Stimulated activated CD8-positive, alpha-beta memory T cell treated with anti-CD3 and anti-CD28 coated beads, Interleukin-15, amount 100 ng/mL, for 1 hour (primary cell): ENCODE results near the gene LASP1.
"Not testable (repeated sequence)": the region's sequence is repeated elsewhere in the genome, so short reads cannot be mapped to it uniquely, and the experiment has no call there.

Source experiments
- DNase-seq: peaks from one replicate; pipeline ENCODE4 v3.0.0-alpha.2; 2020; ENCODE audit warnings: low read depth

Gene LASP1

GRCh38 chr17:38930782-38931181 is 60.9 kb downstream of the LASP1 start:
- DNase-seq = not testable (repeated sequence)

GRCh38 chr17:38933962-38934361 is 64.1 kb downstream of the LASP1 start:
- DNase-seq = not testable (repeated sequence)

- no peak for DNase-seq
Measured at GRCh38 chr17:38939987-38940386, 70.1 kb downstream of the LASP1 start.

- DNase-seq = no peak
Measured at GRCh38 chr17:38940404-38940803, 70.5 kb downstream of the LASP1 start.

GRCh38 chr17:38942696-38943334 is 73.0 kb downstream of the LASP1 start:
- no peak for DNase-seq

- DNase-seq = no peak
Measured at GRCh38 chr17:38943607-38944006, 73.7 kb downstream of the LASP1 start.

GRCh38 chr17:38947189-38947588 is 77.3 kb downstream of the LASP1 start:
- no peak for DNase-seq

GRCh38 chr17:38953800-38954199 is 83.9 kb downstream of the LASP1 start:
- not testable (repeated sequence) for DNase-seq

- DNase-seq = no peak
Measured at GRCh38 chr17:38958326-38958725, 88.5 kb downstream of the LASP1 start.

- no peak for DNase-seq
Measured at GRCh38 chr17:38958756-38959155, 88.9 kb downstream of the LASP1 start.

GRCh38 chr17:38959508-38959907 is 89.7 kb downstream of the LASP1 start:
- no peak for DNase-seq

GRCh38 chr17:38960402-38960801 is 90.5 kb downstream of the LASP1 start:
- no peak for DNase-seq

- no peak for DNase-seq
Measured at GRCh38 chr17:38961413-38961812, 91.6 kb downstream of the LASP1 start.

GRCh38 chr17:38967290-38967738 is 97.5 kb downstream of the LASP1 start, which contains the start of gene FBXO47:
Gene FBXO47 (minus strand): TSS chr17:38967403. CDS start chr17:38963025, 4,378 bp downstream.
- peak; percentile 61 for DNase-seq

GRCh38 chr17:38969281-38969680 is 99.4 kb downstream of the LASP1 start:
- no peak for DNase-seq

GRCh38 chr17:38970128-38970527 is 100.3 kb downstream of the LASP1 start:
- no peak for DNase-seq

- DNase-seq = no peak
Measured at GRCh38 chr17:38970804-38971203, 100.9 kb downstream of the LASP1 start.
